ENCODE measurements around the gene RNF7.
"Not testable (repeated sequence)": the region's sequence is repeated elsewhere in the genome, so short reads cannot be mapped to it uniquely, and the experiment has no call there.

RNF7 gene

DNA sequence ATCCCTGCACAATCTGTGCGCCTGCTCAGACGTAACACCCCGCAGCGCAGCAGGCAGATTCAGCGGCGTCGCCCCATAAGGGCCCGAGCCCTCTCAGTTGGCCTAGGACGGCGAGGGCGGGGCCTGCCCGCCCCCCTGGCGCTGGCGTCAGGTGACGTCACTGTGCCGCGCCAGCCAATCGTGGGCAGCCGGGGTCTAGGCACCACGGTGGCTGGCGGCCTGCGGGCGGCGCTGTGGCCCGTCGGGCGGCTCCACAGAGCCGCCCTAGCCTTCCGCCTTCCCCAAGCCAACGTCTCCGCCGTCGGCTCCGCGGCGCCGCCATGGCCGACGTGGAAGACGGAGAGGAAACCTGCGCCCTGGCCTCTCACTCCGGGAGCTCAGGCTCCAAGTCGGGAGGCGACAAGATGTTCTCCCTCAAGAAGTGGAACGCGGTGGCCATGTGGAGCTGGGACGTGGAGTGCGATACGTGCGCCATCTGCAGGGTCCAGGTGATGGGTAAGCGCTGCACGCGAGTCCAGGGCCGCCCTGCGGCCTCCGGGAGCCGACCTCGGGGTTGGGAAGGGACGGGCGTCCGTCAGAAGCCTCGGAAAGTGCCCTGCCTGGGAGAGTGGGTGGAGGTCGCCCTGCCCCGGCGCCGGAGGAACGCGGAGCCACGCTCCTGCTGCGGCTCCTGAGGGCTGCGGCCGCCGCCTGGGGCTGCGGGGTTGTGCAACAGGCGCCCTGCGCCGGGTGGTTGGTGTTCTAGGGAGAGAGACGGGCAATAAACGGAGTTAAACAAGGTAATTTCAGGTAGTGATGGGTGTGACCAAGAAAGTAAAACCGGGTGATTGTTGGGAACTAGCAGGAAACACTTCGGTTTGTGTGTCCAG is at the start of gene RNF7:
Gene RNF7 (plus strand): TSS at position 277 of the 869 bp plus-strand sequence. CDS start 44 bp downstream, at position 321.
- DNase-seq (ENCODE audit: low spot score): peak; percentile 96

DNA sequence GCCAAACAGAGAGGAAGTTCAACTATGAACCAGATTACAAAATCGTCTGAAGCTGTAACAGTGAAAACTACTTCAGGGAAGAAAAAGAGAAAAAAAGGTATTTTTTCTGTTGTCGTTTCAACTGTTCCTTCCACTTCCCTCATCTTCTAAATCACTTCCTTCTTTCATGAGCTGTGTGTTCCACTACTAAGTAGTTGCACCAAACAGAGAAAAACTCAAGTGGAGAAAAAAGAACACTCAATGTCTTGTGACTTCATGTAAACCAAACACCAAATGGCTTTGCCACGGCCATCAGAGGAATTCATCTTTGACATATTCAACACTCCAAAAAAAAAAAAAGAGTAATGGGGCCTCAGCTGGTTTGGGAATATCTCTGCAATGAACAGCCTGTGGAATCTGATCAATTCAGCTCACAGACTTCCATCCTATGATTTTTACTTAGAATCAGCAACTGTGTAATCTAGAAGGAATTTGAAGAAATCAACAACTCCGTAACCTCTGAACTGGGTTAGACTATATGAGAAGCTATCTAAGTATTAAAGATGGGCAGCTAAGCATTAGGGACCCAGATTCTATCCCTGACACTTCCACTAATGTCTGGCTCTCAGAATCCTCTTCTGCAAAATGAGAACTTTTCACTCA is 47.5 kb upstream of the RNF7 start:
- DNase-seq (ENCODE audit: low spot score): no peak

DNA sequence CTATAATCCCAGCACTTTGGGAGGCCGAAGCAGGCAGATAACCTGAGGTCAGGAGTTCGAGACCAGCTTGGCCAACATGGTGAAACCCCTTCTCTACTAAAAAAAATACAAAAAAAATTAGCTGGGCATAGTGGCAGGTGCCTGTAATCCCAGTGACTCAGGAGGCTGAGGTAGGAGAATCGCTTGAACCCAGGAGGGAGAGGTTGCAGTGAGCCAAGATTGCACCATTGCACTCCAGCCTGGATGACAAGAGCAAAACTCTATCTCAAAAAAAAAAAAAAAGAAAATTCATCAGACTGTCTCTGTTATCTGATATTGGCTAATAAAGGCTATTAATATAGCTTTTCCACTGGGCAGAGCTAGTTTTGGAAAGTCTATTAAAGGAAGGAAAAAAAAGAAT is 46.6 kb upstream of the RNF7 start:
- not testable (repeated sequence) for DNase-seq (ENCODE audit: low spot score)

DNA sequence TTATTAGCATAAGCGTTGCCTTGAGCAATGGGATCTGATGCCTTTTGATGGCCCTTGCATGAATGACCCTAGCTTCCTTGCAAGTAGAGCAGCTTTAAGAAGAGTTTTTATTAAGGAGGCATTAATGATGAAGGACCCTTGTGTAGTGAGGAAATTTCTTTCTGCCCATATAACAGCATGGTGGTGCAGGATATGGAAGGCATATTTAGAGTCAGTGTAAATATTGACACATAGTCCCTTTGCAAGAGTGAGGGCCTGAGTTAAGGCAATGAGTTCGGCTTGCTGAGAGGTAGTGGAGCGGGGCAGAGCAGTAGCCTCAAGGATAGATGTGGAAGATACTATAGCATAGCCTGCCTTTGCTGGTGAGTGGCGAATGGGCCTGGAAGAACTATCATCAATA is 45.1 kb upstream of the RNF7 start:
- not testable (repeated sequence) for DNase-seq (ENCODE audit: low spot score)

DNA sequence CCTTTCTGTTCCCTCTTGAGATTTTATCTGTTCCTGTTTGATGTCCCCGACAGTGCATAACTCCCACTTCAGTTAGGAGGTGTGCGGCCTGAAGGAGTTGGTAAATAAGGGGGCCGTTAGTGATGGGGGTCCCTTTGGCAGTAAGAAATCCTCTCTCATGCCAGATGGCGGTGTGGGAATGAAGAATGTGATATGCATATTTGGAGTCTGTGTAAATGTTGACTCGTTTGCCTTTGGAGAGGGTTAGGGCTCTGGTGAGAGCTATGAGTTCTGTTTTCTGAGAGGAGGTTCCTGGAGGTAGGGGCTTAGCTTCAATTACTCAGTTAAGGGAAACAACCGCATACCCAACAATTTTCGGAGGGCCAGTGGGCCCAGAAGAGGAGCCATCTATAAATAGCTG is 38.8 kb upstream of the RNF7 start:
- no peak for DNase-seq (ENCODE audit: low spot score)

DNA sequence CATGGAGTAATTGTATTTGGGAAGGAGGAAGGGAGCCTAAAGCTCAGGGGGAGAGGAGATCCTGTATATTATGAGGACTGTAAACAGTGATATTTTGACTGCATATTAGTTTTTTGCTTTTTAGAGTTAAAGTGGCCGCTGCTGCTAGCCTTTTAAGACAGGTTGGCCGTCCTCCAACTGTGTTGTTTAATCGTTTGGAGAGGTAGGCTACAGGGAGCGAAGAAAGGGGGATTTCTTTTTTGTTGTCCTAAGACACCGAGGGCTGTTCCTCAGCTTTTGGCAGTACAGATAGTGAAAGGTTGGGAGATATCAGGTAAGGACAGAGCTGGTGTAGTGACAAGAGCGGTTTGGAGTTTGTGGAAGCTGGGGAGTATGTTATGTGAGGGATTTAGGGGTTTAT is 38.2 kb upstream of the RNF7 start:
- no peak for DNase-seq (ENCODE audit: low spot score)

DNA sequence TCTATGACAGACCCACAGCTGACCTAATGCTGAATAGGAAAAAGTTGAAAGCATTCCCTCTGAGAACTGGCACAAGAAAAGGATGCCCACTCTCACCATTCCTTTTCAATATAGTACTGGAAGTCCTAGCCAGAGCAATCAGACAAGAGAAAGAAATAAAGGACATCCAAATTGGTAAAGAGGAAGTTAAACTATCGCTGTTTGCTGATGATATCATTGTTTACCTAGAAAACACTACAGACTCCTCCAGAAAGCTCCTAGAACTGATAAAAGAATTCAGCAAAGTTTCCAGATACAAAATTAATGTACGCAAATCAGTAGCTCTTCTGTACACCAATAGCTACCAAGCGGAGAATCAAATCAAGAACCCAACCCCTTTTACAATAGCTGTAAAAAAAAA is 34.7 kb upstream of the RNF7 start:
- DNase-seq (ENCODE audit: low spot score): not testable (repeated sequence)

DNA sequence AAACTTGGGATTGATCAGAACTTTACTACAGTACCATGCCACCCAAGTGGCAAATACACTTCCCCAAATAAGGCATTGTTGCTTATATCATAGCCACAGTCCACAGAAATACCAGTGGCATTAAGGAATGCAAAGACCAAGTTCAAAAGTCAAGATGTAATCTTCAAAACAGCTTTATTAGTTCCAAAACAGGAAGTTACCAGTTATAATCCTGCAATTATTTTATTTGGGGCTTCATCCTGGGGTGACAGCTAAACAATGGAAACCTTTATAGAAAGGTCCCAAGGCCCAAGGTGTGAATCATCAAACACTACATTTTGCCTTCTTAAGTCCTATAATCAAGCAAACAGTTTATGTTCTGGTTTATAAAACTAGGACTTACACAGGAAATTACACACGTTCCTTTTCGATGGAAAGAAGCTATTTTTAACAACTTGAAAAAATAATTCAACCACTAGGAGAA is 30.3 kb upstream of the RNF7 start:
- DNase-seq (ENCODE audit: low spot score): no peak

DNA sequence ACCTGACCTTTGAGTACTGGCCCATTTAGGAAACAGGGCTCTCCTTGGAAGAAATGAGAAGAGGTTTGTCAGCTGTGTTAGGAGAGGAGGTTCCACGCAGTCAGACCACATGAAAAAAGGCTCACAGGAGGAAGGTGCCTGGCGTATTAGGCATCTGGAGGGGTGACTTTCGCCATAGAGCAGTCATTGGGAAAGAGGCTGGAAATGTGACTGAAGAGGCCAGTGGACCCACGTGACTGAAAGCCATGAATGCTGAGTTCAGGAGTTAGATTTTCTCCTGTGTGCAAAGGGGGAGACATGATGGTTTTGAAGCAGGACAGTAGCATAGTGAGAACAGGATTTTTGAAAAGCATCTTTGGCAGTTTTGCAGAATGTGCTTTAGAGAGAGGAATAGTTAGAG is 29.7 kb upstream of the RNF7 start:
- no peak for DNase-seq (ENCODE audit: low spot score)

DNA sequence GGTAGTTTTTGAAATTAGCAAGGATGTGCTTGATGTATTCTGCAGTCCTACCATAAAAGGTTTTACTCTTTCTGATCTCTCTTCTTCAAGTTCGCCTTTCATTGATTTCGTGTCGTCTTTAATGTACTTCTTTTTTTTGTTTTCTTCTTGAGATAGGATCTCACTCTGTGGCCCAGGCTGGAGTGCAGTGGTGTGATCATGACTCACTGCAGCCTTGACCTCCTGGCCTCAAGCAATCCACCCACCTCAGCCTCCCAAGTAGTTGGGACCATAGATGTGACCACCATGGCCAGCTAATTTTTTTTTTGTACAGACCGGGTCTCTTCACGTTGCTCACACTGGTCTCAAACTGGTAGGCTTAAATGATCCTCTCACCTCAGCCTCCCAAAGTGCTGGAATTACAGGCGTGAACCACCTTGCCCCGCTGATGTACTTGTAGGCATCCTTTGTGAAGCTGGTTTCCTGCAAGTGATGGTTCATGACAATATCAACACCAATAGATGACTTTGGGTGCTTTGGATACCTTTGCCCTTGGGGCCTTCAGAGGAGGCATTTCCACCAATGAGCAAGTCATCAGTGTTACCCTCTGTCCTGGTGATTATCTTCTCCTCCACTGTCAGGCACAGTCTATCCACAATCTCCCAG is 28.9 kb upstream of the RNF7 start:
- DNase-seq (ENCODE audit: low spot score): no peak

DNA sequence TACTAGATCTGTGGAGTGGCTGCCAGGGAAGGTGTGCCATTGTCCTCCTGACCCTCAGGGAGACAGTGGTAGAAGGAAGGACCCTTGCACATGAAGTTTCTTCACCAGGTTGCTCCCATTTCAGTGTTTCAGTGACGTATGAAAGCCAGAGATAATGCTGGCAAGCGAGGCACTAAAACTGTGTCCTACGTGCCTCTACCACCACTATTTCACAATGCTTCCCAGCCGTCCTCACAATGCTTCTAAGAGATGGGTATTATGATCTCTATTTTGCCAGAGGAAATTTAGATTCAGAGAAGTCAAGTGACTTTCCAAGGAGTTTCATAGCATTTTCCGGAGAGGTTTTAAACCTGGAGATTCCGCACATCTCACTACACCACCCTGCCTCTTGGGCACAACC is 28.0 kb upstream of the RNF7 start:
- no peak for DNase-seq (ENCODE audit: low spot score)

DNA sequence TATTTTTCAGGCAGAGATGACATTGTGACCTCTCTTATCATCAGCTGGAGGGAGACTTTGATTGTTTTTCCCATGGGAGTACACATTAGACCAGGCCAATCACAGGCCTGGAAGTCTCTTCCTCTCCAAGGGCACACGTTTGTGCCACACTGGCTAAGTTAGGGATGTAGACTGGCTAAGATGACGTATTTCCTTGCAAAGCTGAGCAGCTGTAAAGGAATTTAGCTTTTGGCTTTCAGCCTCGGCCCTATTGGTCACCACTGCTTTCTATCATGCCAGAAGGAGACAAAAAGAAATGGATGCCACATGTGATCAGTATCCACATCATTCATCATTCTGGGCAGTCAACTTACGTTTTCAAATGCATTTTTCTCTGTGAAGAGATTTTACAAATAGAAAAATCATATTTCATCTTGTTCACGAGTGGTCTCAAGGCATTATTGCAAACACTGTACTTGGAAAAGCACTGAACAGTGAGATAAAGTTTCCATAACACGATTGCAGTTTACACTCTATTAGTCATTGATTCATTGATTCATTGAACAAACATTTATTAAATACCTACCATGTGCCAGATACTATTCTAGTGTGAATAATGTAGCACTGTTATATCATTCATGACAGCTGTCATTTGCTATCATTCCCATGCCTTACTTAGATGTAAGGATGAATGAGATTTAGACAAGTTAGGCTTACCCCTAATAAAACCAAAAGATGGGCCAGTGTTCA is 27.0 kb upstream of the RNF7 start:
- peak; percentile 28 for DNase-seq (ENCODE audit: low spot score)

DNA sequence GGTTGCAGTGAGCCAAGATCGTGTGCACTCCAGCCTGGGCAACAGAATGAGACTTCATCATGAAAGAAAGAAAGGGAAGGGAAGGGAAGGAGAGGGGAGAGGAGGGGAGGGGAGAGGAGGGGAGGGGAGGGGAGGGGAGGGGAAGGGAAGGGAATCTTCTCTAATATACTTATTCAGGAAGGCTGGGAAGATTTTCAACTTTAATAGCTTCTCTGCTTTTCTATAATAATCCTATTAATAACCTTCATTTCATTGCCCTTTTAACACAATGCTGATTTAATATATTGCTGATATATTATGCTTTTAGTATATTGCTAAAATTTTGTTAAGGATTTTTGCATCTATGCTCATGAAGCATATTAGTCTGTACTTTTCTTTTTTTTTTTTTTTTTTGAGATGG is 23.4 kb upstream of the RNF7 start:
- no peak for DNase-seq (ENCODE audit: low spot score)

DNA sequence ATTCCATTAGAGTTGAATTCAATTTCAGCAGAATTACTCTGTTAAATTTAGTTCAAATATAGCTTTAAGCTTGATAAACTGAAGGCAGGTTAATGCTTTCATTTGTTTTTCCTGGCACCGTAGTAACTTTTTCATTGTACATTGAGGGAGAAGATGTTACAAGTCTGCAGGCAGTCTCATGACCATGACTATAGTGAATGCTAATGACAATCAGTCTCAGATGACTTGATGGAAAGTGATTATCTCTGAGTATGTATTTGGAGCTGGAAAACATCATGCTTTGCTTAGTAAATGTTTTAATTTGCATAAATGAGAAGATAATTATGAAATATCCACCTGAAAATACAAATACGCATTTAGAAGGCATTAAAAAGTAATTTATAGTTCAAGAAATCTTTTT is 16.0 kb upstream of the RNF7 start:
- no peak for DNase-seq (ENCODE audit: low spot score)

DNA sequence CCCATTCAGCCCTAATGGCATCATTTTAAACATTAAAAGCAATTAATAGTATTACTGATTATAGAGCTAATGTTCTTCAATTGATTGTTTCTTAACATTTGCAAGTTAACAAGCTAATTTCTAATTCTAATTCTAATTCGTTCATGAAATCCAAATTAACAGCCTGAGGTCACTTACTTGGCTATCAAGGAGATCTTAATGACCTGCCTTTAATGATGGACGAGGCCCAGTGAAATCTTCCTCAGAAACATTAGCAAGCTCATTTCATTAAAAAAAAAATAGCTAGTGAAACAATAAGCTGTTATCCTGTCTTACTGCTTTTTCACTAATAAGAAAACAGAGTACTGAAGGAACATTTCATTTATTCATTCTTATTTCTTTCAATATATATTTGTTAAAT is 15.4 kb upstream of the RNF7 start:
- no peak for DNase-seq (ENCODE audit: low spot score)

DNA sequence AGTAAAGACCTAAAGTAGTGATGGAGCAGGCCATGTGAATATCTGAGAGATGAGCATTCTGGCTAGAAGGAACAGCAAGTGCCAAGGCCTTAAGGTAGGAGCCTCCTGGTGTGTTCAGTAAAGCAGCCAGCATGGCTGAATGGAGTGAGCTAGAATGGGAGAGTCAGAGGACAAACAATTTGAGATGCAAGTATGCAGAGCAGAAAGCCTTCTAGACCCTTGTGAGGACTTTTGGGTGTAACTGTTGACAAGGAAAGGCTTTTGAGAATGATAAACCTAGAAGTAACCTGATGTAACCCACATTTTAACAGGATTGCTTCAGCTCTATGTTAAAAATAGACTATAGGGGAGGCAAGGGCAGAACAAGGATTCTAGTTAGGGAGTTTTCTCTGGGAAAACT is 14.8 kb upstream of the RNF7 start:
- DNase-seq (ENCODE audit: low spot score): no peak

DNA sequence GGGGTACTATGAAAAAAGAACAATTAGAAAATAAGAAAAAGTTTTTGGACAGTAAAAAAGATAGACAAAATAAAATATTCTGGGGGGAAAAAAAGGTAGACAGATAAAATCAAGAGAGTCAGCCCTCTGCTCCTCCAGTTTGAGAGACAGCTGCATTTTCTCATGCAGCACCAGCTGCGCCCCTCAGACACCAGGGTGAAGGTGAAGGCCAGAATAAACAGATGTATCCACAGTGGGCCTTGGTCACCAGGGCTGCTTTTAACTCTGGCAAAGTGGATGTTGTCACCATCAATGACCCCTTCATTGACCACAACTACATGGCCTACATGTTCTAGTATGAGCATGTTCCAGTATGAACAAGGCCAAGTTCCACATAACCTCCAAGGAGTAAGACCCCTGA is 13.9 kb upstream of the RNF7 start:
- no peak for DNase-seq (ENCODE audit: low spot score)

DNA sequence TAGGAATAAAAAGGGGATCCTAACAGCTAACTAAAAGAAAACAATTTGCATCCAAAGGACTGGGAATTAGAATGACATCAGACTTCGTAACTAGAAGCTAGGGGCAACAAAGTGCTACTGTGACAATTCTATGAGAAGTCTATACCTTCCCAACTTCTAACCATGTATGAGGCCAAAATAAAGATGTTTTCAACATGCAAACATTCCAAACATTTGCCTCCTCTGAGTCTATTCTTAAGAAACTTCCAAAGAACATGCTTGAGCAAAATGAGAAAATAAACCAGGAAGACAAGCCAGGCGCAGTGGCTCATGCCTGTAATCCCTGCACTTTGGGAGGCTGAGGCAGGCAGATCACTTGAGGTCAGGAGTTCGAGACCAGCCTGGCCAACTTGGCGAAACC is 13.1 kb upstream of the RNF7 start:
- no peak for DNase-seq (ENCODE audit: low spot score)

DNA sequence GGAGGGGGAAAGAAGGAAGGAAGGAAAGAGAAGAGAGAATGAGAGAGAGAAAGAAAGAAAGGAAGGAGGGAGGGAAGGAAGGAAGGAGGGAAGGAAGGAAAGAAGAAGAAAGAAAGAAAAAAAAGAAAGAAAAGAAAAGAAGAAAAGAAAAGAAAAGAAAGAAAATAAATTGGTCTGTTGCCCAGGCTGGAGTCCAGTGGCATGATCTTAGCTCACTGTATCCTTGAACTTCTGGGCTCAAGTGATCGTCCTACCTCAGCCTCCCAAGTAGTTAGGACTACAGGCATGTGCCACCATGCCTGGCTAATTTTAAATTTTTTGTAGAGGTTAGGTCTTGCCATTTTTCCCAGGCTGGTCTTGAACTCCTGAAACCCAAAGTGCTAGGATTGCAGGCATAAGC is 11.6 kb upstream of the RNF7 start:
- no peak for DNase-seq (ENCODE audit: low spot score)

DNA sequence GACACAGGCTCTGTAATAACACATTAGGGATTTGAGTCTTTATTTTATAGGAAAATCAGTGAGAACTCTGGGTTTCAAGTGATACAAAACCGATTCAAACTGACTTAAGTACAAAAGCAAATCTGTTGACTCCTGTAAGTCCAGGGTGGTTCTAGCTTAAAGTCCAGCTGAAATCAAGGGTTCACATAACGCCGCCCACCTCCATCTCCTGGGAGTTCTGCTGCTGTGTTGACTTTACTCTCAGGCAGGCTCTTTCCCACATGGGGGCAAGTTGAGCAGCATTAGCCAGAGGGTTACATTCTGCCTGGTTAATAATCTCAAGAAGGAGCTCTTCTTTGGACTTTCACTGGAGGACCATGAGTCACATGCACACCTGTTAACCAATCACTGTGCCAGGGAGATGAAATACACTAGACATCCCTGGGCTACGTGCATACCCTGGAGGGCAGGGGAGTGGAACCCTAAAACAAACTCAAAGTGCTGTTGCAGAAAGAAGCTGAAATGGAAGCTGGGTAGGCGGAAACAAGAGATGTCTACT is 9.7 kb upstream of the RNF7 start:
- DNase-seq (ENCODE audit: low spot score): no peak

DNA sequence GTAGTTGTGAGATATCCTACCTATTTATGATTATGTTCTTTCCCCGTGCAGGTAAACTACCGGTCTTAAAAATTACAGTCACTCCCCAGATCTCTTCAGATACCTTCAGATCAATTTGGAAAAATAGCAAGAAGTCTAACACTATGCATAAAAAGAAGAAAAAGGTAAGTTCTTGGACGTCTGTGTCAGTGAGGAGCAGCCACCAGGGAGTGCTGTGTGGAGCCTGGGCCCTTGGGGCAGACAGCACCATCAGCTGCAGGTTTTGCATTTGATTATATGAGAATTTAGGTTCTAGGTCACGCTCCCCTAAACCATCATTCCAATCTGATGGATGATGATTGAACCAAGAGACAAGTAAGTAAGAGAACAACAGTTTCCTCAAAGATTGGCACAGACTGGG is 8.9 kb upstream of the RNF7 start:
- DNase-seq (ENCODE audit: low spot score): no peak

DNA sequence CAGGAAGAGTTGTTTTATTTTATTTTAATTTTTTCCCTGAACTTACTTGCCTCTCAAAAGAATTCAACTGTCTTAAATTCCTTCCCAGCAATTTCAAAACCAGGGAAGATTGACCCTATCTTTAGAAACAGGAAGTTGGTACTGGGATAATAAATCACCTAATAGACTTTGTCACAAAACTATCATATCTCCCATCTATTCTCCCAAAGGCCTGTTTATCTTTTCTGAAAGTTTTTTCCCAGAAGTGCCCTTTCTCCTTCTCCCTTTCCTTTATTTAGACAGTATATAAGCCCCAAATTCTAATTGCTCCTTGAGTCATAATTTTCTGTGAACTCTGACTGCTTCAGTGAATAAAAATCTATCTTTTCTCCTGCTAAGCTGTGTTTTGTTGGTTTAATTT is 2.9 kb upstream of the RNF7 start:
- no peak for DNase-seq (ENCODE audit: low spot score)
